Heart left ventricle (tissue), 16 donors: ENCODE data around the gene DRC1. TPM values are rescaled to one million over a fixed set of nuclear protein-coding genes. Genes with fewer than 3 reads are reported as not detected.
A peak's percentile ranks its signal among the peaks of the same experiment; 100 is the strongest.

Source experiments
- ATAC-seq, 4 donors: fragments of 200-7000 bp; cut with Tn5 transposase; one replicate each; pipeline ENCODE4 v1.9.1; 2020 to 2022; ENCODE audit warnings: moderate library complexity in 4 of 4, mild to moderate bottlenecking in 3 of 4, moderate number of reproducible peaks in 1 of 4
- DNase-seq, 5 donors: peaks; one replicate each; pipeline ENCODE4 v3.0.0-alpha.2; 2020
- H3K27ac ChIP-seq, 12 donors: fragments of 200-600 bp; sonication (generic) in 4 of 12; one replicate each; pipeline versions ENCODE4 v1.5.0 to v1.8.0; 2016 to 2022; ENCODE audit warnings: mild to moderate bottlenecking in 2 of 12
- H3K27me3 ChIP-seq, 9 donors: fragments of 200-600 bp; sonication (generic) in 2 of 9; one replicate each; pipeline versions ENCODE4 v1.5.1 to v1.8.0; 2016 to 2022; ENCODE audit warnings: mild to moderate bottlenecking in 3 of 9
- H3K36me3 ChIP-seq, 9 donors: fragments of 200-600 bp; sonication (generic) in 2 of 9; one replicate each; pipeline versions ENCODE4 v1.5.0 to v1.8.0; 2018 to 2022; ENCODE audit warnings: mild to moderate bottlenecking in 2 of 9
- H3K4me1 ChIP-seq, 12 donors: fragments of 200-600 bp; sonication (generic) in 4 of 12; one replicate each; pipeline versions ENCODE4 v1.5.0 to v1.8.0; 2016 to 2022; ENCODE audit warnings: mild to moderate bottlenecking in 3 of 12
- H3K4me3 ChIP-seq, 12 donors: fragments of 200-600 bp; sonication (generic) in 4 of 12; one replicate each; pipeline versions ENCODE4 v1.5.0 to v1.8.0; 2017 to 2022; ENCODE audit warnings: mild to moderate bottlenecking in 9 of 12, moderate library complexity in 4 of 12
- H3K9me3 ChIP-seq, 12 donors: fragments of 200-600 bp; sonication (generic) in 4 of 12; one replicate each; pipeline versions ENCODE4 v1.5.0 to v1.8.0; 2016 to 2022; ENCODE audit warnings: mild to moderate bottlenecking in 1 of 12
- POLR2A ChIP-seq, 2 donors: fragments of 450-650 bp; IDR thresholded peaks; one replicate each; pipeline ENCODE4 v1.6.1; 2017; ENCODE audit warnings: antibody characterized with exemption in 2 of 2, mild to moderate bottlenecking in 2 of 2, moderate library complexity in 2 of 2
- WGBS, 4 donors: extraction: QIAGEN DNeasy Blood & Tissue Kit in 2 of 4; methylation state at CpG; one replicate each; pipeline versions ENCODE4 v1.1.5 to v1.1.7; 2013 to 2018; 5-methylcytosine and 5-hydroxymethylcytosine counted together
- intact Hi-C, 10 donors: fragments of 100-400 bp; cut with DNase I; formaldehyde crosslinking; loops; one replicate each; pipeline versions ENCODE4 v1.11.1 to v1.14.2; 2022
- polyA plus RNA-seq, 2 donors: library from polyadenylated mRNA; stranded (reverse); fragments of 200-250 nt; gene quantifications; one replicate each; pipeline ENCODE4 v1.2.3, GENCODE V29; 2013
- total RNA-seq, 9 donors: library from RNA; depleted of rRNA in 2 of 9; stranded (reverse); fragments of >200 nt in 2 of 9; fragmentation: NEBNext Ultra II Directional in 3 of 9; extraction: Animal tissue kit (Norgen Biotek cat#: 25700) in 3 of 9; gene quantifications; one replicate each; pipeline versions ENCODE4 v1.1.0 to v1.2.4, GENCODE V29; 2016 to 2023
- TF ChIP-seq, protein P1 (sequence below), 12 donors: fragments of 200-600 bp; sonication (generic) in 4 of 12; IDR thresholded peaks; one replicate each; pipeline versions ENCODE4 v1.5.0 to v1.8.0; 2018 to 2022; ENCODE audit warnings: antibody characterized with exemption in 12 of 12, mild to moderate bottlenecking in 5 of 12
- donor health status: ischemic (EF 13 %, LVEDD 7.1; RV severe dilation, severe dysfunction).
- donor health status: healthy with polysubstance abuse.
- donor health status: DM: no; HTN: yes; CAD: no.
- donor health status: DM: no; HTN: no; CAD: no.
- donor health status: ischemic (EF 25% LVEDD 6.9; RV normal size, moderate dysfunction).
- donor health status: ischemic (EF 25% LVEDD 5.7; RV mildly dilated, moderate dysfunction).
- donor health status: healthy.
- donor health status: DM: yes; HTN: yes; CAD: no.
- donor health status: ischemic (EF 35%, LVEDD 5.7; RV mildly dilated, moderate dysfunction).
- donor health status: nonischemic (EF 11% LVEDD 7.7; RV severe dilation, severe dysfunction).
- donor health status: DM: yes; HTN: yes; CAD: no.
- donor health status: PGD.
- donor health status: ischemic (EF 29% LVEDD 5.4; RV normal size, mild dysfunction).
- donor health status: nonischemic (EF 23%, LVEDD 6.1; RV moderate dilation, normal function).

DRC1 gene
- total and polyA plus RNA-seq, 11 donors = 0.15 to 0.73 (median 0.44) TPM; not detected in 8

DNA sequence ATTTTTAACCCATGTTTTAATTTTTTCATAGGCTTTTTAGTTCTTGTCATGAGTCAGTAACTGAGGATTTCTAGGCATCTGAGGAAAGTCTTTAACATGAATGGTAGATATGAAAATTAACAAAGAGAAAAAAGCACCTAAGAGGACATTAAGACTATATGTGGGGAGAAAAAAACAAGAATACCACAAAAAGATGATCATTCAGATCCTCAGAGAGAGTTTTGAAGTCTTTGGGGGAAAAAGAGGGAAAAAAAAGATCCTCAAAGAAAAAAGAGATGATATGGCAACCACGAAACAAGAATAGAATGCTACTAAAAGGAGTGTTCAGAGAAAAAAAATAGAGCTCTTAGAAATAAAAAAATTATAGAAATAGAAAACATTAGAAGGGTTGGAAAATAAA is 8.1 kb downstream of the DRC1 start:
- ATAC-seq = no peak
- intact Hi-C loops = no loop called here
- H3K4me1 ChIP-seq = no peaks in the 10 kb centered on the region
- H3K36me3 ChIP-seq = no peaks in the 10 kb centered on the region
- no peak overlapping the region for H3K4me3 ChIP-seq
- DNase-seq = no peak
- no peak overlapping the region for H3K27ac ChIP-seq
- H3K27me3 ChIP-seq = peaks cover 0 to 4% (median 0%) of the 10 kb centered on the region in 9 donors
- 37 to 92% (median 81%) methylated on average over 1 of the region's 1 CpG for WGBS, 4 donors
- H3K9me3 ChIP-seq = no peaks in the 10 kb centered on the region
- no peak for TF ChIP-seq POLR2A (IDR thresholded peaks at IDR 0.05)
- TF ChIP-seq, protein P1, sequence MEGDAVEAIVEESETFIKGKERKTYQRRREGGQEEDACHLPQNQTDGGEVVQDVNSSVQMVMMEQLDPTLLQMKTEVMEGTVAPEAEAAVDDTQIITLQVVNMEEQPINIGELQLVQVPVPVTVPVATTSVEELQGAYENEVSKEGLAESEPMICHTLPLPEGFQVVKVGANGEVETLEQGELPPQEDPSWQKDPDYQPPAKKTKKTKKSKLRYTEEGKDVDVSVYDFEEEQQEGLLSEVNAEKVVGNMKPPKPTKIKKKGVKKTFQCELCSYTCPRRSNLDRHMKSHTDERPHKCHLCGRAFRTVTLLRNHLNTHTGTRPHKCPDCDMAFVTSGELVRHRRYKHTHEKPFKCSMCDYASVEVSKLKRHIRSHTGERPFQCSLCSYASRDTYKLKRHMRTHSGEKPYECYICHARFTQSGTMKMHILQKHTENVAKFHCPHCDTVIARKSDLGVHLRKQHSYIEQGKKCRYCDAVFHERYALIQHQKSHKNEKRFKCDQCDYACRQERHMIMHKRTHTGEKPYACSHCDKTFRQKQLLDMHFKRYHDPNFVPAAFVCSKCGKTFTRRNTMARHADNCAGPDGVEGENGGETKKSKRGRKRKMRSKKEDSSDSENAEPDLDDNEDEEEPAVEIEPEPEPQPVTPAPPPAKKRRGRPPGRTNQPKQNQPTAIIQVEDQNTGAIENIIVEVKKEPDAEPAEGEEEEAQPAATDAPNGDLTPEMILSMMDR (IDR thresholded peaks at IDR 0.05) = no peak

DNA sequence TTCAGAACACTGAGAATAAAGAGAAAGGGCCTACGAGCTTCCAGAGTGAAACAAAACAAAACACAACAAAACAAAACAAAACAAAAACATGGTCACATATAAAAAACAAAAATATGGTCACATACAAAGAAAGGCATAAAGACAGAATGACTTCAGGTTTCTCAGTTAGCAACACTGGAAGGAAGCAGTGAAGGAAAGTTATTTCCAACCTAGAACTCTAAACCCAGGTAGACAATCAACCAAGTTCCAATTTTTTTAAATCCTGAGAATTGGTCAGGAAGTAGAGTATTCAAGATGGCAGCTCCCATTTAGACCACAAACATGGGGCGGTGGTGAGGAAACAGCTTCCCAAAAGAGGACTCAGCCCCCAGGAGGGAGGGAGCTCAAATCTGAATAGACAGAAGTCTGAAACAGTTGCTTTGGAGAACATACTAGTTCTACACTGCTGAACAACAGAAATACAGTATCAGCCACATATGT is 9.1 kb downstream of the DRC1 start:
- Histone ChIP-seq H3K4me3 (no peak overlapping the region), H3K27ac (no peak overlapping the region), H3K9me3 (no peaks in the 10 kb centered on the region), H3K4me1 (no peaks in the 10 kb centered on the region), H3K27me3 (peaks cover 0 to 4% (median 0%) of the 10 kb centered on the region in 9 donors), H3K36me3 (no peaks in the 10 kb centered on the region)
- DNase-seq (no peak), ATAC-seq (no peak)
- TF ChIP-seq, protein P1 (IDR thresholded peaks at IDR 0.05) = no peak
- TF ChIP-seq POLR2A (IDR thresholded peaks at IDR 0.05) = no peak
- intact Hi-C loops = no loop called here
- 79 to 89% (median 81%) methylated on average over 2 of the region's 2 CpGs for WGBS, 4 donors

DNA sequence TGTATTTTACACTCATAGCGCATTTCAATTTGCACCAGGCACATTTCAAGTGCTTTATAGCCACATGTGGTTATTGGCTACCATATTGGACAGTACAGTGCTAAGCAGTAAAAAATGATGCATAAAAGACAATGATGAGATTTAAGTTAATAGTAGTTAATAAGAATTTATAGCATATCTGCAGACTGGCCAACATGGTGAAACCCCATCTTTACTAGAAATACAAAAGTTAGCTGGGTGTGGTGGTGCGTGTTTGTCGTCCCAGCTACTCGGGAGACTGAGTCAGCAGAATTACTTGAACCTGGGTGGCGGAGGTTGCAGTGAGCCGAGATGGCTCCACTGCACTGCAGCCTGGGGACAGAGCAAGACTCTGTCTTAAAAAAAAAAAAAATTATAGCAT is 9.7 kb downstream of the DRC1 start:
- peaks cover 0 to 4% (median 0%) of the 10 kb centered on the region in 9 donors for H3K27me3 ChIP-seq
- WGBS, 4 donors = 92 to 96% (median 95%) methylated on average over 6 of the region's 6 CpGs
- intact Hi-C loops = no loop called here
- TF ChIP-seq POLR2A (IDR thresholded peaks at IDR 0.05) = no peak
- TF ChIP-seq, protein P1 (IDR thresholded peaks at IDR 0.05) = no peak
- H3K4me1 ChIP-seq = no peaks in the 10 kb centered on the region
- no peak overlapping the region for H3K4me3 ChIP-seq
- ATAC-seq (no peak), DNase-seq (no peak)
- no peaks in the 10 kb centered on the region for H3K36me3 ChIP-seq
- no peaks in the 10 kb centered on the region for H3K9me3 ChIP-seq
- H3K27ac ChIP-seq = no peak overlapping the region

DNA sequence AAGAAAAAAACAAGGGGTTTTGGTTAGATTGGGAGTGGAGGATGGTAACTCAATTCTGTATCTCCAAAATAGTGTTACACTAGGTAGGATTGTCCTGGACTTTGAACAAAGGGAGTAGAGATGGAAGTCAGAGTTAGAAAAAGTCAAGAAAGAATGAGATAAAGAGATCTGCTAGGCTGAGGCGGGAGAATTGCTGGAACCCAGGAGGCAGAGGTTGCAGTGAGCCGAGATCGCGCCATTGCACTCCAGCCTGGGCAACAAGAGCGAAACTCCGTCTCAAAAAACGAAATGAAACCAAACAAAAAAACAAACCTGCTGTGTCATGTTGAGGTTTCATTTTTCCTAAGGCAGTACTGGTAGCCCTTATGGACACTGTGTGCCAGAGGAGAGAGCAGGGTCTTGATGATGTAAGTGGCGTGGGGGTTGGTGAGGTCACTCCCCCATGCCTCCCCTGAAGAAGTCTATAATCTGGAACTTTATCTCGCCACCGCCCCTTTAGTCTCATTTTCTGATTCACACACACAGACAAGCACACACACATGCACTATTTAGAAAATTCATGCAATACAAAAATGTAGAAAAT is 10.5 kb downstream of the DRC1 start:
- ATAC-seq = no peak
- H3K9me3 ChIP-seq = no peaks in the 10 kb centered on the region
- no peak for DNase-seq
- intact Hi-C loops = no loop called here
- no peaks in the 10 kb centered on the region for H3K36me3 ChIP-seq
- no peak for TF ChIP-seq POLR2A (IDR thresholded peaks at IDR 0.05)
- TF ChIP-seq, protein P1 (IDR thresholded peaks at IDR 0.05) = no peak
- WGBS, 4 donors = 81 to 82% (median 82%) methylated on average over 10 of the region's 10 CpGs
- peaks cover 0 to 4% (median 0%) of the 10 kb centered on the region in 9 donors for H3K27me3 ChIP-seq
- H3K4me3 ChIP-seq = peak overlapping the region in 2 of 12 donors; percentile 8 to 49
- peak overlapping the region in 1 of 12 donors; percentile 74 for H3K27ac ChIP-seq
- H3K4me1 ChIP-seq = no peaks in the 10 kb centered on the region
